HG03378 (cell line): Measurements from ENCODE around the gene HYKK.
A peak's percentile ranks its signal among the peaks of the same experiment; 100 is the strongest.
"Not testable (repeated sequence)": the region's sequence is repeated elsewhere in the genome, so short reads cannot be mapped to it uniquely, and the experiment has no call there.

Source experiments
- ATAC-seq: cut with Tn5 transposase; IDR thresholded peaks from one replicate; pipeline ENCODE4 v1.9.1; 2021; ENCODE audit warnings: mild to moderate bottlenecking, moderate library complexity; ENCODE audit not compliant: unreplicated experiment

Gene HYKK

GRCh38 chr15:78540141-78540870 is 32.9 kb downstream of the HYKK start, which contains the start of gene PSMA4:
Gene PSMA4, plus strand, starts transcription at chr15:78540444. Its CDS starts 1,484 bp downstream, at chr15:78541928.
- peak; percentile 59 for ATAC-seq

- ATAC-seq: no peak
Observed at GRCh38 chr15:78540871-78541743, 33.7 kb downstream of the HYKK start.

- ATAC-seq: no peak
Observed at GRCh38 chr15:78541744-78542034, 34.3 kb downstream of the HYKK start.

GRCh38 chr15:78542647-78543046 is 35.3 kb downstream of the HYKK start:
- no peak for ATAC-seq

GRCh38 chr15:78550194-78550593 is 42.8 kb downstream of the HYKK start:
- ATAC-seq: no peak

- no peak for ATAC-seq
Observed at GRCh38 chr15:78550815-78551214, 43.4 kb downstream of the HYKK start.

- ATAC-seq: no peak
Observed at GRCh38 chr15:78551902-78552301, 44.5 kb downstream of the HYKK start.

- ATAC-seq: no peak
Observed at GRCh38 chr15:78552597-78552996, 45.2 kb downstream of the HYKK start.

GRCh38 chr15:78560201-78560600 is 52.8 kb downstream of the HYKK start:
- ATAC-seq: not testable (repeated sequence)

GRCh38 chr15:78561490-78561889 is 54.1 kb downstream of the HYKK start:
- ATAC-seq: no peak

GRCh38 chr15:78563092-78563491 is 55.7 kb downstream of the HYKK start:
- no peak for ATAC-seq

GRCh38 chr15:78564743-78565096 is 57.3 kb downstream of the HYKK start:
- ATAC-seq: peak; percentile 11

GRCh38 chr15:78565097-78565950 is 57.9 kb downstream of the HYKK start, which contains the start of gene CHRNA5:
Gene CHRNA5, plus strand, starts transcription at chr15:78565520. Its CDS starts 200 bp downstream, at chr15:78565720.
- ATAC-seq: peak; percentile 65

GRCh38 chr15:78565951-78566774 is 58.8 kb downstream of the HYKK start:
- no peak for ATAC-seq

GRCh38 chr15:78567531-78567930 is 60.2 kb downstream of the HYKK start:
- ATAC-seq: no peak

- no peak for ATAC-seq
Observed at GRCh38 chr15:78570710-78571109, 63.3 kb downstream of the HYKK start.

- ATAC-seq: no peak
Observed at GRCh38 chr15:78571382-78571781, 64.0 kb downstream of the HYKK start.

GRCh38 chr15:78573416-78573815 is 66.0 kb downstream of the HYKK start:
- no peak for ATAC-seq

GRCh38 chr15:78574944-78575343 is 67.6 kb downstream of the HYKK start:
- ATAC-seq: no peak
